SK-N-MC (cell line): ENCODE results near the gene HLA-G.

Source experiments
- EZH2 ChIP-seq: fragments of 200-600 bp; sonication (generic); IDR thresholded peaks from one replicate; pipeline ENCODE4 v1.6.1; 2017; ENCODE audit warnings: antibody characterized with exemption
- POLR2AphosphoS5 ChIP-seq: IDR thresholded peaks from 2 replicates; pipeline ENCODE4 v1.6.1; 2012; ENCODE audit warnings: mild to moderate bottlenecking, low read depth, low read length, borderline replicate concordance

- TF ChIP-seq EZH2 (no peak), POLR2AphosphoS5 (no peak)
Observed at GRCh38 chr6:29815118-29815750, 12.4 kb upstream of the HLA-G start.
